ENCODE results near the gene TBX18. TPM values are rescaled to one million over a fixed set of nuclear protein-coding genes. Genes with fewer than 3 reads are reported as not detected.

TBX18 gene
- total RNA-seq, 1 experiment from 2014 or later: not detected

DNA sequence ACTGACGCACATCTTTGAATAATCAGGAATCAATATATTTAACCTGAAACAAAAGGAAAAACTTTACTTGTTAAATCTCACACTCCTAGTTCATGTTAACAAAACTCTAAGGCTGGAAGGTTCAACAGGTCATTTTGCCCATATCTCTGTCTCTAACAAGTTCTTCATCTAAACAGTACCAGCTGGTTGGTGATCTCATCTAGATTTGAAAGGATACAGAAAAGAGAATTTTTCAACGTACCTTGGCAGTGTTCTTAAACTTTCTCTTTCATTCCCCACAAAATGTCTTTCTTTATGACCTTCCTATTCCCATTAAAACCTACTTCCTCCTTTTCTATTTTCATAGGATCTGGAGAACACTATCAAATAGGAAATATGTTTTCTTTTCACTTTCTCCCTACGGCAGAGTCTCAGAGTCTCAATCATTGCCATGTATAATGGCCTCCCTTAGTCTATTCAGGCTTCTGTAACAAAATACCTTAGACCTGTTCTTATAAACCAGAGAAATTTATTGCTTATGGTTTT is 111.3 kb downstream of the TBX18 start:
- H3T11ph ChIP-seq (ENCODE audit: low read length): no peak overlapping the region
- TF ChIP-seq CTCF (conservative IDR thresholded peaks at IDR 0.05): no peak
- H3K9me3 Mint-ChIP-seq: no peaks in the 10 kb centered on the region
- no peak overlapping the region for H2BK15ac ChIP-seq (ENCODE audit: low read depth, low read length)
- H3K23ac ChIP-seq (ENCODE audit: insufficient read length, low read depth, low read length): no peak overlapping the region
- no peak overlapping the region for H3K18ac ChIP-seq (ENCODE audit: insufficient read length, low read depth, low read length)
- no peak overlapping the region for H4K8ac ChIP-seq (replicated peaks; ENCODE audit: insufficient read length, low read depth, low read length)
- H3K79me2 ChIP-seq (ENCODE audit: insufficient read depth, low read length): no peaks in the 10 kb centered on the region
- no peak overlapping the region for H2AFZ ChIP-seq (ENCODE audit: low read length)
- H2BK12ac ChIP-seq (ENCODE audit: insufficient read length, low read depth, low read length): no peak overlapping the region
- no peaks in the 10 kb centered on the region for H3K9me3 ChIP-seq (ENCODE audit: control insufficient read depth, low read depth, low read length)
- H4K5ac ChIP-seq (ENCODE audit: insufficient read length, low read depth, low read length): no peak overlapping the region
- H3K27me3 Mint-ChIP-seq (ENCODE audit: low read depth): peaks cover 2% of the 10 kb centered on the region; the same call in 1 of the 2 replicates
- no peaks in the 10 kb centered on the region for H3K23me2 ChIP-seq (ENCODE audit: insufficient read length, low read depth, low read length, poor library complexity, severe bottlenecking)
- no peaks in the 10 kb centered on the region; a peak in 1 of 4 replicates for H3K4me1 Mint-ChIP-seq
- H2BK5ac ChIP-seq (ENCODE audit: insufficient read length, low read length): no peak overlapping the region
- H3K9ac ChIP-seq (ENCODE audit: extremely low read depth, insufficient read length, low read length): no peak overlapping the region
- H3K14ac ChIP-seq (ENCODE audit: insufficient read depth, low read length): no peak overlapping the region
- no peak overlapping the region for H3K56ac ChIP-seq (ENCODE audit: insufficient read length, low read depth, low read length)
- no peak for DNase-seq
- no peak overlapping the region for H3K27ac Mint-ChIP-seq
- no peaks in the 10 kb centered on the region for H3K4me1 ChIP-seq (ENCODE audit: insufficient read depth, low read length)
- no peaks in the 10 kb centered on the region for H3K36me3 Mint-ChIP-seq (ENCODE audit: insufficient read depth in 1 of 3, low read depth in 3 of 3)
- no peaks in the 10 kb centered on the region for H4K20me1 ChIP-seq (ENCODE audit: control insufficient read depth, insufficient read depth, insufficient read length)
- H3K27me3 ChIP-seq (ENCODE audit: insufficient read depth, low read length): no peaks in the 10 kb centered on the region
- H3K79me1 ChIP-seq (ENCODE audit: insufficient read depth, low read depth, low read length, poor library complexity, severe bottlenecking): no peaks in the 10 kb centered on the region
- H4K91ac ChIP-seq (ENCODE audit: insufficient read length, low read depth, low read length): no peak overlapping the region
- H2AK5ac ChIP-seq (ENCODE audit: insufficient read length, low read length): no peak overlapping the region
- H3K4ac ChIP-seq (ENCODE audit: low read depth, low read length): no peak overlapping the region
- WGBS (ENCODE audit: extremely low coverage, insufficient read length, low lambda C conversion rate): no CpG with 5 or more reads among the region's 3 CpGs
- no peak overlapping the region for H3K4me2 ChIP-seq (ENCODE audit: insufficient read depth, insufficient read length, low read length)
- no peak overlapping the region for H2BK20ac ChIP-seq (ENCODE audit: low read depth, low read length, poor library complexity, severe bottlenecking)
- H2BK120ac ChIP-seq (ENCODE audit: low read depth, low read length, poor library complexity, severe bottlenecking): no peak overlapping the region
- no peak overlapping the region for H3K4me3 Mint-ChIP-seq
- H3K27ac ChIP-seq (ENCODE audit: insufficient read length, low read depth, low read length): no peak overlapping the region

Data from H9 (cell line).